Peyer's patch (tissue), 4 donors: ENCODE data around the gene MBD3L1.

ENCODE experiments used
- CTCF ChIP-seq, 6 experiments: fragments of 450-650 bp in 4 of 6; fragments of 200-600 bp in 2 of 6; sonication (generic) in 1 of 6; IDR thresholded peaks; one replicate each; pipeline ENCODE4 v1.5.1; 2017 to 2019; ENCODE audit warnings: antibody characterized with exemption in 6 of 6, mild to moderate bottlenecking in 3 of 6, moderate library complexity in 1 of 6
- POLR2A ChIP-seq, 2 donors: fragments of 450-650 bp; IDR thresholded peaks; one replicate each; pipeline ENCODE4 v1.5.1; 2017; ENCODE audit warnings: antibody characterized with exemption in 2 of 2, mild to moderate bottlenecking in 2 of 2, moderate library complexity in 2 of 2

GRCh38 chr19:8877854-8878705, 45.9 kb downstream of the MBD3L1 start:
- TF ChIP-seq POLR2A (IDR thresholded peaks at IDR 0.05), result no peak
- TF ChIP-seq CTCF (IDR thresholded peaks at IDR 0.05), result no peak
